HepG2 (cell line): Measurements from ENCODE around the gene SDK1. TPM values are rescaled to one million over a fixed set of nuclear protein-coding genes. Genes with fewer than 3 reads are reported as not detected.

Experiments
- ATAC-seq: fragments of 200-7000 bp; cut with Tn5 transposase; 3 replicates; pipeline ENCODE4 v1.9.1; 2020; ENCODE audit warnings: mild to moderate bottlenecking, moderate library complexity
- BruUV-seq: library from RNA; stranded (reverse); fragments of 400-500 nt; replicated peaks from 2 replicates; lab custom pipeline; 2021; lab: Mats Ljungman, UMichigan
- CTCF ChIA-PET: fragments of 300-600 bp; formaldehyde crosslinking; extraction: SDS; loops from one replicate; lab custom pipeline; 2021; ENCODE audit warnings: low total read pairs, inconsistent platforms, low intra/inter-chr PET ratio; lab: Yijun Ruan, JAX
- POLR2A ChIA-PET: fragments of 350-600 bp; sonication (Branson Sonifier 250); formaldehyde crosslinking; loops from one replicate; lab custom pipeline; 2020; ENCODE audit warnings: antibody characterized with exemption, inconsistent platforms; lab: Yijun Ruan, JAX
- DNase-seq: peaks from one replicate; pipeline ENCODE4 v3.0.0-alpha.2; 2015; ENCODE audit warnings: low spot score
- FAIRE-seq: peaks from 3 replicates; lab custom pipeline; 2011; peaks lifted over from hg19 to GRCh38; lab: Jason Lieb, UNC
- H2AFZ ChIP-seq: one replicate; pipeline ENCODE4 v1.6.1; 2011; ENCODE audit warnings: low read length, inconsistent platforms
- H3K27ac ChIP-seq: fragments of 300-600 bp; 3 replicates; pipeline ENCODE4 v1.8.0; 2011; ENCODE audit warnings: mixed run types, mild to moderate bottlenecking, mixed read lengths, low read length, inconsistent platforms; ENCODE audit not compliant: insufficient read depth; ENCODE audit errors: extremely low read length
- H3K27me3 ChIP-seq, 2 experiments: fragments of 200-600 bp in 1 of 2; 2 replicates in 1 of 2; 3 replicates in 1 of 2; pipeline versions ENCODE4 v1.6.0 to v1.8.0; 2011; ENCODE audit warnings: low read length in 2 of 2, mild to moderate bottlenecking in 2 of 2, moderate library complexity in 2 of 2, inconsistent platforms in 1 of 2; ENCODE audit not compliant: insufficient read depth in 2 of 2, control insufficient read depth in 1 of 2
- H3K36me3 ChIP-seq, 2 experiments: fragments of 200-600 bp in 1 of 2; replicated peaks in 1 of 2; 2 replicates in 1 of 2; 3 replicates in 1 of 2; pipeline versions ENCODE4 v1.5.1 to v1.8.0; 2011; ENCODE audit warnings: low read length in 2 of 2, inconsistent platforms in 1 of 2; ENCODE audit not compliant: insufficient read depth in 2 of 2, control insufficient read depth in 1 of 2
- H3K4me1 ChIP-seq: 2 replicates; pipeline ENCODE4 v1.5.1; 2012; ENCODE audit warnings: low read length, inconsistent platforms; ENCODE audit not compliant: insufficient read depth
- H3K4me2 ChIP-seq: 2 replicates; pipeline ENCODE4 v1.6.0; 2011; ENCODE audit warnings: low read depth, low read length, inconsistent platforms
- H3K4me3 ChIP-seq, 3 experiments: fragments of 200-600 bp in 1 of 3; sonication (generic), shearing (Covaris generic) in 1 of 3; replicated peaks in 1 of 3; 2 replicates each; pipeline ENCODE4 v1.5.1; 2011 to 2016; ENCODE audit warnings: low read length in 3 of 3, inconsistent platforms in 2 of 3, low read depth in 2 of 3, mild to moderate bottlenecking in 2 of 3, control low read depth in 1 of 3, mixed read lengths in 1 of 3; ENCODE audit not compliant: insufficient read depth in 1 of 3
- H3K79me2 ChIP-seq: one replicate; pipeline ENCODE4 v1.6.1; 2011; ENCODE audit warnings: low read length, inconsistent platforms; ENCODE audit not compliant: insufficient read depth
- H3K9ac ChIP-seq: 2 replicates; pipeline ENCODE4 v1.6.0; 2011; ENCODE audit warnings: mild to moderate bottlenecking, low read depth, low read length, inconsistent platforms; ENCODE audit not compliant: insufficient read depth
- H3K9me3 ChIP-seq: 2 replicates; pipeline ENCODE4 v1.5.1; 2012; ENCODE audit warnings: mild to moderate bottlenecking, low read length
- H4K20me1 ChIP-seq: 2 replicates; pipeline ENCODE4 v1.6.0; 2011; ENCODE audit warnings: inconsistent platforms, mild to moderate bottlenecking, low read length, moderate library complexity; ENCODE audit not compliant: insufficient read depth
- CENPX ChIP-seq: sonication (generic); formaldehyde crosslinking; IDR thresholded peaks from 2 replicates; pipeline ENCODE4 v1.9.0; 2021; ENCODE audit warnings: mild to moderate bottlenecking, missing genetic modification reagents, moderate library complexity
- MED8 ChIP-seq: sonication (generic); formaldehyde crosslinking; IDR thresholded peaks from 2 replicates; pipeline ENCODE4 v1.8.1; 2023; ENCODE audit warnings: mild to moderate bottlenecking, missing genetic modification reagents; ENCODE audit not compliant: insufficient replicate concordance
- ZNF564 ChIP-seq: sonication (generic); formaldehyde crosslinking; IDR thresholded peaks from 2 replicates; pipeline ENCODE4 v1.8.1; 2023; ENCODE audit warnings: mild to moderate bottlenecking, missing genetic modification reagents
- ZNF619 ChIP-seq: sonication (generic); formaldehyde crosslinking; IDR thresholded peaks from 2 replicates; pipeline ENCODE4 v1.4.0; 2020; ENCODE audit warnings: mild to moderate bottlenecking, missing genetic modification reagents
- ZNF660 ChIP-seq: sonication (generic); formaldehyde crosslinking; IDR thresholded peaks from 2 replicates; pipeline ENCODE4 v1.5.1; 2020; ENCODE audit warnings: mild to moderate bottlenecking, low read depth, missing genetic modification reagents, borderline replicate concordance
- WGBS: methylation state at CpG from one replicate; pipeline ENCODE4 v1.1.6; 2017; ENCODE audit warnings: low lambda C conversion rate; 5-methylcytosine and 5-hydroxymethylcytosine counted together
- in situ Hi-C: cut with HindIII; loops from 2 replicates; pipeline ENCODE4 v1.10.0; 2017; ENCODE audit warnings: low pct_unique_long_range_greater_than_20kb; ENCODE audit not compliant: extremely low pct_ligation_motif_present
- intact Hi-C: fragments of 100-400 bp; cut with micrococcal nuclease; formaldehyde crosslinking; loops from one replicate; pipeline ENCODE4 v1.10.0; 2022; ENCODE audit not compliant: unreplicated experiment
- polyA plus RNA-seq, 8 experiments: library from polyadenylated mRNA; depleted of rRNA in 3 of 8; stranded (reverse) in 7 of 8; unstranded in 1 of 8; fragments of >200 nt; fragmentation: Illumina TruSeq in 4 of 8; extraction: Trizol in 4 of 8; gene quantifications; 2 replicates each; pipeline versions ENCODE4 v1.2.1 to v1.2.3, GENCODE V29; 2011 to 2016; ENCODE audit warnings: low read depth in 4 of 8, missing spikeins in 1 of 8, mixed read lengths in 1 of 8; ENCODE audit not compliant: insufficient read depth in 1 of 8
- total RNA-seq, 5 experiments: library from RNA; depleted of rRNA; stranded (reverse); fragments of >200 nt; fragmentation: Illumina TruSeq; extraction: Trizol; gene quantifications; 2 replicates each; pipeline ENCODE4 v1.2.3, GENCODE V29; 2016; ENCODE audit warnings: low read depth in 1 of 5
- TF ChIP-seq, protein P1 (sequence below): sonication (generic); formaldehyde crosslinking; IDR thresholded peaks from 2 replicates; pipeline ENCODE4 v1.4.0; 2020; ENCODE audit warnings: mild to moderate bottlenecking, missing genetic modification reagents
- TF ChIP-seq, protein P2 (sequence below), 2 experiments: fragments of 450-650 bp in 1 of 2; sonication (generic) in 1 of 2; formaldehyde crosslinking; IDR thresholded peaks; 2 replicates each; pipeline versions ENCODE4 v1.5.0 to v1.8.0; 2020 to 2022; ENCODE audit warnings: mild to moderate bottlenecking in 1 of 2, missing genetic modification reagents in 1 of 2
- TF ChIP-seq, protein P3 (sequence below), 2 experiments: sonication (generic) in 1 of 2; formaldehyde crosslinking in 1 of 2; IDR thresholded peaks; 2 replicates each; pipeline versions ENCODE4 v1.6.1 to v1.9.0; 2014 to 2022; ENCODE audit warnings: antibody characterized with exemption in 1 of 2, borderline replicate concordance in 1 of 2, inconsistent platforms in 1 of 2, low read depth in 1 of 2, missing genetic modification reagents in 1 of 2

Gene SDK1
- total and polyA plus RNA-seq, 2 of the 13 experiments (the other 11 are each of a cell fraction or from before 2014, with no cell fraction given), result 0.35 to 2.4 TPM

DNA sequence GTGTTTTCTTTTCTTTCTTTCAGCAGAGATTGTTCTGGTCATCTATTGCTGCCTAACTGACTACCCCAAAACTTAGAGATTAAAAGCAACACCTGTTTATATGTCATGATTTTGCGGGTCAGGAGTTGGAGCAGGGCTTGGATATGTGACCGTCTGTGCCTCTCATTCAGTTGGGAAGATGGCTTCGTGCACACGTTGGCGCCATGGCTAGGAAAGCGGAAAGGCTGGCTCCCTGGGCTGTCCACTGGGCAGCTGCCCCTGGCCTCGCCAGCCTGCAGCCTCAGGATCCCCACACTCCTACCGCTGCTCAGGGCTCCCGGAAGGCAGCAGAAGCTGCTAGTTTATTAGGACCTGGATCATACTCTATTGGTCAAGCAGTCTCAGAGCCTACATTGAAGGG is 742.9 kb downstream of the SDK1 start:
- Histone ChIP-seq H4K20me1 (no peaks in the 10 kb centered on the region), H3K4me2 (no peak overlapping the region), H2AFZ (no peak overlapping the region), H3K27ac (no peak overlapping the region), H3K27me3 (no peaks in the 10 kb centered on the region), H3K9ac (no peak overlapping the region), H3K36me3 (no peaks in the 10 kb centered on the region), H3K4me1 (no peaks in the 10 kb centered on the region), H3K79me2 (no peaks in the 10 kb centered on the region), H3K4me3 (no peak overlapping the region), H3K9me3 (no peaks in the 10 kb centered on the region)
- FAIRE-seq (no peak), DNase-seq (no peak), ATAC-seq (no peak)
- in situ Hi-C loops (no loop called here), intact Hi-C loops (no loop called here)
- BruUV-seq, result no TSS peak
- TF ChIP-seq ZNF564 (CRISPR knock-in tag), result no peak
- no peak for TF ChIP-seq MED8
- TF ChIP-seq CENPX (CRISPR knock-in tag), result no peak
- no peak for TF ChIP-seq ZNF619 (CRISPR knock-in tag)
- TF ChIP-seq ZNF660 (CRISPR knock-in tag), result no peak
- TF ChIP-seq, protein P1, sequence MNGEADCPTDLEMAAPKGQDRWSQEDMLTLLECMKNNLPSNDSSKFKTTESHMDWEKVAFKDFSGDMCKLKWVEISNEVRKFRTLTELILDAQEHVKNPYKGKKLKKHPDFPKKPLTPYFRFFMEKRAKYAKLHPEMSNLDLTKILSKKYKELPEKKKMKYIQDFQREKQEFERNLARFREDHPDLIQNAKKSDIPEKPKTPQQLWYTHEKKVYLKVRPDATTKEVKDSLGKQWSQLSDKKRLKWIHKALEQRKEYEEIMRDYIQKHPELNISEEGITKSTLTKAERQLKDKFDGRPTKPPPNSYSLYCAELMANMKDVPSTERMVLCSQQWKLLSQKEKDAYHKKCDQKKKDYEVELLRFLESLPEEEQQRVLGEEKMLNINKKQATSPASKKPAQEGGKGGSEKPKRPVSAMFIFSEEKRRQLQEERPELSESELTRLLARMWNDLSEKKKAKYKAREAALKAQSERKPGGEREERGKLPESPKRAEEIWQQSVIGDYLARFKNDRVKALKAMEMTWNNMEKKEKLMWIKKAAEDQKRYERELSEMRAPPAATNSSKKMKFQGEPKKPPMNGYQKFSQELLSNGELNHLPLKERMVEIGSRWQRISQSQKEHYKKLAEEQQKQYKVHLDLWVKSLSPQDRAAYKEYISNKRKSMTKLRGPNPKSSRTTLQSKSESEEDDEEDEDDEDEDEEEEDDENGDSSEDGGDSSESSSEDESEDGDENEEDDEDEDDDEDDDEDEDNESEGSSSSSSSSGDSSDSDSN (CRISPR knock-in tag), result no peak
- TF ChIP-seq, protein P2, sequence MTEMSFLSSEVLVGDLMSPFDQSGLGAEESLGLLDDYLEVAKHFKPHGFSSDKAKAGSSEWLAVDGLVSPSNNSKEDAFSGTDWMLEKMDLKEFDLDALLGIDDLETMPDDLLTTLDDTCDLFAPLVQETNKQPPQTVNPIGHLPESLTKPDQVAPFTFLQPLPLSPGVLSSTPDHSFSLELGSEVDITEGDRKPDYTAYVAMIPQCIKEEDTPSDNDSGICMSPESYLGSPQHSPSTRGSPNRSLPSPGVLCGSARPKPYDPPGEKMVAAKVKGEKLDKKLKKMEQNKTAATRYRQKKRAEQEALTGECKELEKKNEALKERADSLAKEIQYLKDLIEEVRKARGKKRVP (CRISPR knock-in tag; IDR thresholded peaks at IDR 0.05), result no peak
- TF ChIP-seq, protein P3, sequence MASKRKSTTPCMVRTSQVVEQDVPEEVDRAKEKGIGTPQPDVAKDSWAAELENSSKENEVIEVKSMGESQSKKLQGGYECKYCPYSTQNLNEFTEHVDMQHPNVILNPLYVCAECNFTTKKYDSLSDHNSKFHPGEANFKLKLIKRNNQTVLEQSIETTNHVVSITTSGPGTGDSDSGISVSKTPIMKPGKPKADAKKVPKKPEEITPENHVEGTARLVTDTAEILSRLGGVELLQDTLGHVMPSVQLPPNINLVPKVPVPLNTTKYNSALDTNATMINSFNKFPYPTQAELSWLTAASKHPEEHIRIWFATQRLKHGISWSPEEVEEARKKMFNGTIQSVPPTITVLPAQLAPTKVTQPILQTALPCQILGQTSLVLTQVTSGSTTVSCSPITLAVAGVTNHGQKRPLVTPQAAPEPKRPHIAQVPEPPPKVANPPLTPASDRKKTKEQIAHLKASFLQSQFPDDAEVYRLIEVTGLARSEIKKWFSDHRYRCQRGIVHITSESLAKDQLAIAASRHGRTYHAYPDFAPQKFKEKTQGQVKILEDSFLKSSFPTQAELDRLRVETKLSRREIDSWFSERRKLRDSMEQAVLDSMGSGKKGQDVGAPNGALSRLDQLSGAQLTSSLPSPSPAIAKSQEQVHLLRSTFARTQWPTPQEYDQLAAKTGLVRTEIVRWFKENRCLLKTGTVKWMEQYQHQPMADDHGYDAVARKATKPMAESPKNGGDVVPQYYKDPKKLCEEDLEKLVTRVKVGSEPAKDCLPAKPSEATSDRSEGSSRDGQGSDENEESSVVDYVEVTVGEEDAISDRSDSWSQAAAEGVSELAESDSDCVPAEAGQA (IDR thresholded peaks at IDR 0.05; ENCODE audit: low read depth), result no peak
- TF ChIP-seq, protein P3 (CRISPR knock-in tag; IDR thresholded peaks at IDR 0.05; ENCODE audit: borderline replicate concordance), result no peak
- CTCF ChIA-PET, result no interaction called here
- WGBS, result 90% methylated on average over 6 of the region's 9 CpGs
- POLR2A ChIA-PET, result no interaction called here
